Skin epidermis (tissue), 12 donors: ENCODE measurements around the gene SETX.
"Not testable (repeated sequence)": the region's sequence is repeated elsewhere in the genome, so short reads cannot be mapped to it uniquely, and the experiment has no call there.

Experiments
- H3K27ac ChIP-seq, 21 experiments: fragments of 200-600 bp; sonication (generic) in 11 of 21; one replicate each; pipeline ENCODE4 v1.5.0; 2020; ENCODE audit warnings: mild to moderate bottlenecking in 3 of 21, inconsistent platforms in 2 of 21, moderate library complexity in 2 of 21
- H3K4me3 ChIP-seq, 7 experiments: fragments of 200-600 bp; sonication (generic) in 2 of 7; one replicate each; pipeline ENCODE4 v1.5.0; 2020; ENCODE audit warnings: inconsistent platforms in 2 of 7, mild to moderate bottlenecking in 2 of 7, moderate library complexity in 1 of 7

SETX gene

GRCh38 chr9:132354637-132355355, at the start of gene SETX:
Gene SETX (minus strand): TSS chr9:132354986. CDS start chr9:132349428, 5,558 bp downstream.
- Histone ChIP-seq H3K27ac (peak within 1 kb of the TSS; percentile 90 to 99 (median 97)), H3K4me3 (peak within 1 kb of the TSS; percentile 75 to 99 (median 89))

- peak overlapping the region in 1 of 21 experiments; percentile 11 for H3K27ac ChIP-seq
- no peak overlapping the region for H3K4me3 ChIP-seq
Observed at GRCh38 chr9:132404228-132404881, 49.6 kb upstream of the SETX start.

GRCh38 chr9:132401824-132402223, 47.0 kb upstream of the SETX start:
- H3K27ac ChIP-seq, result no peak overlapping the region
- H3K4me3 ChIP-seq, result no peak overlapping the region

- no peak overlapping the region for H3K4me3 ChIP-seq
- no peak overlapping the region for H3K27ac ChIP-seq
Observed at GRCh38 chr9:132395560-132395959, 40.8 kb upstream of the SETX start.

GRCh38 chr9:132391449-132391848, 36.7 kb upstream of the SETX start:
- Histone ChIP-seq H3K4me3 (no peak overlapping the region), H3K27ac (no peak overlapping the region)

GRCh38 chr9:132390966-132391365, 36.2 kb upstream of the SETX start:
- no peak overlapping the region for H3K27ac ChIP-seq
- H3K4me3 ChIP-seq, result no peak overlapping the region

- Histone ChIP-seq H3K4me3 (no peak overlapping the region), H3K27ac (no peak overlapping the region)
Observed at GRCh38 chr9:132387133-132387532, 32.3 kb upstream of the SETX start.

GRCh38 chr9:132384376-132384775, 29.6 kb upstream of the SETX start:
- Histone ChIP-seq H3K4me3 (no peak overlapping the region), H3K27ac (no peak overlapping the region)

DNA sequence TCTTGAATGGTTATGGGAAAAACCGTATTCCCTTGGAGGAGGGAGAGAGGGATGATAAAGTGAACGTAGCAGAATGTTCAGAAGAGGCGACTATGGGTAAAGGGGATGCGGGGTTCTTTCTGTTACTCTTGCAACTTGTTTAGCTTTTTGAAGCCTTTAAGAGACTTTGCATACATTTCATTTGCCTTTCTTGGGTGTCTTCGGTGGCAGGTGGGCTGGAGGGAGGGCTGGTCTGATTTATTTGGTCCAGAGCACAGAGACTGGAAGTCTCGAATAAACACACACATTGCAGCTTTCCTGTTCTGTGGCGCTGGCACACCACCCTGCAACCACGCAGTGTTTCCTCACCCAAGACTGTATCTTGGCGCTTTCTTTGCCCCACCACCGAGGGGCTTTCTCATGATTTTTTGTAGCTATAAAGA, 28.7 kb upstream of the SETX start:
- H3K4me3 ChIP-seq, result no peak overlapping the region
- H3K27ac ChIP-seq, result peak overlapping the region in 1 of 21 experiments; percentile 68

- Histone ChIP-seq H3K4me3 (no peak overlapping the region), H3K27ac (peak overlapping the region in 6 of 21 experiments; percentile 21 to 68 (median 66))
Observed at GRCh38 chr9:132381966-132382541, 27.3 kb upstream of the SETX start.

DNA sequence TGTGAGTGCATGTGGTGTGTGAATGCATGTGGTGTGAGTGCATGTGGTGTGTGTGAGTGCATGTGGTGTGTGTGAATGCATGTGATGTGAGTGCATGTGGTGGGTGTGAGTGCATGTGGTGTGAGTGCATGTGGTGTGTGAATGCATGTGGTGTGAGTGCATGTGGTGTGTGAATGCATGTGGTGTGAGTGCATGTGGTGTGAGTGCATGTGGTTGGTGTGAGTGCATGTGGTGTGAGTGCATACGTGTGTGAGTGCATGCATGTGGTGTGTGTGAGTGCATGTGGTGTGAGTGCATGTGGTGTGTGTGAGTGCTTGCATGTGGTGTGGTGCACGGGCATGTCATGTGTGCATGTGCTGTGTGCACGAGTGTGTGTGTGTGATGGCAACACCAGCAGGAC, 23.6 kb upstream of the SETX start:
- H3K4me3 ChIP-seq, H3K27ac ChIP-seq: not testable (repeated sequence)

- H3K4me3 ChIP-seq, H3K27ac ChIP-seq: not testable (repeated sequence)
Observed at GRCh38 chr9:132377769-132378168, 23.0 kb upstream of the SETX start.

- H3K4me3 ChIP-seq, result no peak overlapping the region
- peak overlapping the region in 17 of 21 experiments; percentile 16 to 75 (median 54) for H3K27ac ChIP-seq
Observed at GRCh38 chr9:132372177-132373095, 17.6 kb upstream of the SETX start.

GRCh38 chr9:132370592-132370991, 15.8 kb upstream of the SETX start:
- H3K27ac ChIP-seq, result no peak overlapping the region

DNA sequence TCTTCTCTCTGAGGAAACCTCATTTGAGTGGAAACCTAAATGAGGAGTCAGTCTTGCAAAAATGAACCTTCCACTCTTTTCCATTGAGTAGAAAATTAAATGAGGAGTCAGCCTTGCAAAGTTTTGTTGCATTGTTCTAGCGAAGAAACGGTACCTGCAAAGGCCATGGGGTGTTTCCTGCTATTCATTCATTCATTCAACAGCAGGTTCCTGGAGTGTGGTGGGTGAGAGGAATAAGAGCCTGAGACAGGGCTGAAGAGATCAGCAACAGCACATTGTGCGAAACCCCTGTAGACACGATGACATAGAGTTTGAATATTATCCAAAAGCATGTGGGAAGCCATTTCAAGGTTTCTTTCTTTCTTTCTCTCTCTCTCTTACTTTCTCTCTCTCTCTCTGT, 14.6 kb upstream of the SETX start:
- Histone ChIP-seq H3K4me3 (no peak overlapping the region), H3K27ac (no peak overlapping the region)

More at GRCh38 chr9:132370592-132370991, 15.8 kb upstream of the SETX start:
- no peak overlapping the region for H3K4me3 ChIP-seq

- no peak overlapping the region for H3K27ac ChIP-seq
- H3K4me3 ChIP-seq, result no peak overlapping the region
Observed at GRCh38 chr9:132367613-132368313, 13.0 kb upstream of the SETX start.

GRCh38 chr9:132366481-132366880, 11.7 kb upstream of the SETX start:
- Histone ChIP-seq H3K27ac (no peak overlapping the region), H3K4me3 (no peak overlapping the region)

- no peak overlapping the region for H3K27ac ChIP-seq
Observed at GRCh38 chr9:132365986-132366385, 11.2 kb upstream of the SETX start.

DNA sequence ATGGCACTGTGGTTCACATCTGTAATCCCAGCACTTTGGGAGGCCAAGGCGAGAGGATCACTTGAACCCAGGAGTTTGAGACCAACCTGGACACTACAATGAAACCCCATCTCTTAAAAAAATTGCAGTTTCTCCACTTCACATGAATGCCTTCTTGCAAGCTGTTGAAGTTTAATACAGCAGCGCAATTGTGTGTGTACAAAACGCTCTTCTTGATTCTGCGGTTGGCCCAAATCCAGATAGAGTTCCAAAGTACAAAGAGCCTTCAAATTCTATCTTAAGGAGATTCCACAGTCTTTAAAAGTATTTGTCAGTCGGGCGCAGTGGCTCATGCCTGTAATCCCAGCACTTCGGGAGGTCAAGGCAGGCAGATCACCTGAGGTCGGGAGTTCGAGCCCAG, 9.3 kb upstream of the SETX start:
- Histone ChIP-seq H3K4me3 (no peak overlapping the region), H3K27ac (no peak overlapping the region)

More at GRCh38 chr9:132365986-132366385, 11.2 kb upstream of the SETX start:
- H3K4me3 ChIP-seq, result no peak overlapping the region
